ENCODE results near the gene TGIF2. TPM values are rescaled to one million over a fixed set of nuclear protein-coding genes. Genes with fewer than 3 reads are reported as not detected.

TGIF2 gene
- total RNA-seq = 7.6 TPM
- long read RNA-seq, partial matches to known transcripts = 3 of 5 reads
- long read RNA-seq, other reads (novel, unspliced or antisense) = 1 of 5 reads

- ATAC-seq (peak; percentile 89), DNase-seq (peak; percentile 90)
- intact Hi-C loops (cut with micrococcal nuclease) = no loop called here
Measured at GRCh38 chr20:36573103-36573797, at the start of gene TGIF2. TSS of gene TGIF2 (plus strand) at chr20:36573597. CDS start at chr20:36578775, 5,178 bp downstream.

- intact Hi-C loops (cut with micrococcal nuclease) = no loop called here
Measured at GRCh38 chr20:36525620-36526365, 47.6 kb upstream of the TGIF2 start.

GRCh38 chr20:36526521-36527011 is 46.8 kb upstream of the TGIF2 start:
- no peak for DNase-seq
- no peak for ATAC-seq
- intact Hi-C loops (cut with micrococcal nuclease) = no loop called here

More at GRCh38 chr20:36525620-36526365, 47.6 kb upstream of the TGIF2 start:
- DNase-seq (no peak), ATAC-seq (no peak)

GRCh38 chr20:36527331-36528125 is 45.9 kb upstream of the TGIF2 start:
- ATAC-seq = peak; percentile 13
- no peak for DNase-seq
- intact Hi-C loops (cut with micrococcal nuclease) = no loop called here

- intact Hi-C loops (cut with micrococcal nuclease) = no loop called here
- DNase-seq (no peak), ATAC-seq (no peak)
Measured at GRCh38 chr20:36528176-36528874, 45.1 kb upstream of the TGIF2 start.

- ATAC-seq = peak; percentile 11
- no peak for DNase-seq
- intact Hi-C loops (cut with micrococcal nuclease) = no loop called here
Measured at GRCh38 chr20:36528875-36529417, 44.5 kb upstream of the TGIF2 start.

- DNase-seq = no peak
- no peak for ATAC-seq
- intact Hi-C loops (cut with micrococcal nuclease) = no loop called here
Measured at GRCh38 chr20:36532388-36532787, 41.0 kb upstream of the TGIF2 start.

- intact Hi-C loops (cut with micrococcal nuclease) = no loop called here
- no peak for DNase-seq
- no peak for ATAC-seq
Measured at GRCh38 chr20:36532822-36533221, 40.6 kb upstream of the TGIF2 start.

- ATAC-seq = no peak
- DNase-seq = no peak
- intact Hi-C loops (cut with micrococcal nuclease) = no loop called here
Measured at GRCh38 chr20:36538026-36538722, 35.2 kb upstream of the TGIF2 start.

GRCh38 chr20:36540551-36541211 is 32.7 kb upstream of the TGIF2 start:
- peak; percentile 1 for ATAC-seq
- DNase-seq = peak; percentile 40
- intact Hi-C loops (cut with micrococcal nuclease) = loop anchor here (5.0 kb wide), 1 partner anchor 73 kb away; no protein-coding TSS in a partner anchor

GRCh38 chr20:36541227-36541767 is 32.1 kb upstream of the TGIF2 start, which contains the start of gene MYL9:
TSS of gene MYL9 (plus strand) at chr20:36541519. CDS start at chr20:36544885, 3,366 bp downstream.
- DNase-seq = peak; percentile 98
- peak; percentile 88 for ATAC-seq
- intact Hi-C loops (cut with micrococcal nuclease) = loop anchor here (5.0 kb wide), 1 partner anchor 74 kb away; no protein-coding TSS in a partner anchor

- intact Hi-C loops (cut with micrococcal nuclease) = loop anchor here (5.0 kb wide), 1 partner anchor 75 kb away; no protein-coding TSS in a partner anchor
- DNase-seq (peak; percentile 67), ATAC-seq (peak; percentile 63)
Measured at GRCh38 chr20:36541768-36542488, 31.5 kb upstream of the TGIF2 start.

- no peak for ATAC-seq
- no peak for DNase-seq
- intact Hi-C loops (cut with micrococcal nuclease) = loop anchor here (5.0 kb wide), 1 partner anchor 75 kb away; no protein-coding TSS in a partner anchor
Measured at GRCh38 chr20:36542516-36543183, 30.7 kb upstream of the TGIF2 start.

- ATAC-seq = peak; percentile 59
- intact Hi-C loops (cut with micrococcal nuclease) = loop anchor here (5.0 kb wide), 1 partner anchor 76 kb away; no protein-coding TSS in a partner anchor
- DNase-seq = peak; percentile 92
Measured at GRCh38 chr20:36543184-36544133, 29.9 kb upstream of the TGIF2 start.
